HG03439 (cell line): ENCODE results near the gene SMIM43.
"Not testable (repeated sequence)": the region's sequence is repeated elsewhere in the genome, so short reads cannot be mapped to it uniquely, and the experiment has no call there.

Experiments used
- ATAC-seq: cut with Tn5 transposase; IDR thresholded peaks from one replicate; pipeline ENCODE4 v1.9.1; 2021; ENCODE audit warnings: mild to moderate bottlenecking, moderate library complexity; ENCODE audit not compliant: unreplicated experiment

SMIM43 gene

GRCh38 chr4:121784401-121784800 lies 19.4 kb upstream of the SMIM43 start:
- ATAC-seq: no peak

- no peak for ATAC-seq
Observed at GRCh38 chr4:121783210-121783609, 18.2 kb upstream of the SMIM43 start.

- no peak for ATAC-seq
Observed at GRCh38 chr4:121778991-121779628, 14.1 kb upstream of the SMIM43 start.

GRCh38 chr4:121777625-121778024 lies 12.7 kb upstream of the SMIM43 start:
- ATAC-seq: peak; percentile 48

- ATAC-seq: no peak
Observed at GRCh38 chr4:121776610-121777401, 11.8 kb upstream of the SMIM43 start.

GRCh38 chr4:121773883-121774282 lies 8.9 kb upstream of the SMIM43 start:
- ATAC-seq: no peak

GRCh38 chr4:121771869-121772268 lies 6.9 kb upstream of the SMIM43 start:
- ATAC-seq: no peak

- no peak for ATAC-seq
Observed at GRCh38 chr4:121769341-121769740, 4.4 kb upstream of the SMIM43 start.

- ATAC-seq: no peak
Observed at GRCh38 chr4:121767166-121767565, 2.2 kb upstream of the SMIM43 start.

GRCh38 chr4:121765971-121766538 lies 1.1 kb upstream of the SMIM43 start:
- ATAC-seq: no peak

- ATAC-seq: no peak
Observed at GRCh38 chr4:121765368-121765705, 373 bp upstream of the SMIM43 start.

- no peak for ATAC-seq
Observed at GRCh38 chr4:121764303-121764701, 662 bp downstream of the SMIM43 start.

GRCh38 chr4:121760205-121760604 lies 4.8 kb downstream of the SMIM43 start:
- ATAC-seq: no peak

- no peak for ATAC-seq
Observed at GRCh38 chr4:121758925-121759568, 5.9 kb downstream of the SMIM43 start.

GRCh38 chr4:121752142-121752541 lies 12.8 kb downstream of the SMIM43 start:
- ATAC-seq: not testable (repeated sequence)

GRCh38 chr4:121749225-121749624 lies 15.7 kb downstream of the SMIM43 start:
- ATAC-seq: no peak

- ATAC-seq: no peak
Observed at GRCh38 chr4:121742794-121743193, 22.2 kb downstream of the SMIM43 start.

- ATAC-seq: no peak
Observed at GRCh38 chr4:121741751-121742150, 23.2 kb downstream of the SMIM43 start.

GRCh38 chr4:121740796-121741409 lies 24.1 kb downstream of the SMIM43 start:
- ATAC-seq: no peak

GRCh38 chr4:121739575-121739974 lies 25.4 kb downstream of the SMIM43 start:
- no peak for ATAC-seq

GRCh38 chr4:121738780-121739535 lies 26.0 kb downstream of the SMIM43 start:
- no peak for ATAC-seq
